K562 (cell line): ENCODE measurements around the gene TRIM68. TPM values are rescaled to one million over a fixed set of nuclear protein-coding genes. Genes with fewer than 3 reads are reported as not detected.
A peak's percentile ranks its signal among the peaks of the same experiment; 100 is the strongest.

Experiments
- ATF4 ChIP-seq: fragments of 450-650 bp; formaldehyde crosslinking; IDR thresholded peaks from 2 replicates; pipeline ENCODE4 v1.4.0; 2022; ENCODE audit warnings: mild to moderate bottlenecking, moderate library complexity
- BRD4 ChIP-seq: fragments of 200-600 bp; sonication (generic); IDR thresholded peaks from 2 replicates; pipeline ENCODE4 v1.6.1; 2017; ENCODE audit warnings: inconsistent platforms
- CREB5 ChIP-seq: fragments of 250-450 bp; sonication (Bioruptor Pico); IDR thresholded peaks from 2 replicates; pipeline ENCODE4 v1.5.0; 2020; ENCODE audit warnings: mild to moderate bottlenecking
- HIVEP1 ChIP-seq: fragments of 250-450 bp; sonication (Bioruptor Pico); IDR thresholded peaks from 2 replicates; pipeline ENCODE4 v1.4.0; 2020; ENCODE audit warnings: mild to moderate bottlenecking
- HNRNPL ChIP-seq: fragments of 200-400 bp; formaldehyde crosslinking; IDR thresholded peaks from 2 replicates; pipeline ENCODE4 v1.6.1; 2017; ENCODE audit warnings: low read depth, mild to moderate bottlenecking, low read length
- MXD1 ChIP-seq: fragments of 250-450 bp; sonication (Bioruptor Pico); IDR thresholded peaks from 2 replicates; pipeline ENCODE4 v1.8.0; 2021; ENCODE audit warnings: borderline replicate concordance, mild to moderate bottlenecking, moderate library complexity; ENCODE audit not compliant: poor library complexity, severe bottlenecking
- PRMT5 ChIP-seq: sonication (generic); formaldehyde crosslinking; IDR thresholded peaks from 2 replicates; pipeline ENCODE4 v1.5.0; 2020; ENCODE audit warnings: missing genetic modification reagents
- RFX7 ChIP-seq: fragments of 250-450 bp; sonication (Bioruptor Pico); IDR thresholded peaks from 2 replicates; pipeline ENCODE4 v1.5.1; 2021; ENCODE audit warnings: mild to moderate bottlenecking
- SMARCC2 ChIP-seq: fragments of 450-650 bp; IDR thresholded peaks from 2 replicates; pipeline ENCODE4 v1.6.1; 2017; ENCODE audit warnings: antibody characterized with exemption, moderate library complexity, mild to moderate bottlenecking, low read depth
- SREBF2 ChIP-seq: sonication (generic); formaldehyde crosslinking; IDR thresholded peaks from 2 replicates; pipeline ENCODE4 v1.4.0; 2020; ENCODE audit warnings: mild to moderate bottlenecking, missing genetic modification reagents
- ZBTB34 ChIP-seq: fragments of 250-450 bp; sonication (Bioruptor Pico); IDR thresholded peaks from 2 replicates; pipeline ENCODE4 v1.8.0; 2021; ENCODE audit warnings: mild to moderate bottlenecking, moderate library complexity
- ZNF212 ChIP-seq: fragments of 450-650 bp; formaldehyde crosslinking; IDR thresholded peaks from 2 replicates; pipeline ENCODE4 v1.4.0; 2020; ENCODE audit warnings: mild to moderate bottlenecking
- ZNF586 ChIP-seq: fragments of 450-650 bp; formaldehyde crosslinking; conservative IDR thresholded peaks from 2 replicates; pipeline ENCODE4 v1.4.0; 2020; ENCODE audit warnings: mild to moderate bottlenecking, moderate library complexity
- ZNF707 ChIP-seq: fragments of 250-450 bp; sonication (Bioruptor Pico); conservative IDR thresholded peaks from 2 replicates; pipeline ENCODE4 v1.8.0; 2022; ENCODE audit warnings: inconsistent platforms, mild to moderate bottlenecking, moderate library complexity
- polyA plus RNA-seq, 8 experiments: library from polyadenylated mRNA; depleted of rRNA in 4 of 8; stranded (reverse) in 5 of 8; unstranded in 3 of 8; fragments of >200 nt; fragmentation: Nextera tagmentation in 2 of 8; fragmentation: Illumina TruSeq in 1 of 8; extraction: Ambion mirVana in 2 of 8; extraction: Trizol in 1 of 8; gene quantifications; 2 replicates each; pipeline versions ENCODE4 v1.2.1 to v1.2.3, GENCODE V29; 2011 to 2014; ENCODE audit warnings: inconsistent platforms in 1 of 8, missing spikeins in 1 of 8
- total RNA-seq, 7 experiments: library from RNA; depleted of rRNA in 6 of 7; stranded (reverse); fragments of >200 nt in 6 of 7; fragmentation: Illumina TruSeq in 2 of 7; extraction: Trizol in 2 of 7; gene quantifications; 2 replicates each; pipeline versions ENCODE4 v1.2.1 to v1.2.3, GENCODE V29; 2011 to 2021; ENCODE audit warnings: low replicate concordance in 1 of 7
- TF ChIP-seq, protein P1 (sequence below): fragments of 450-650 bp; IDR thresholded peaks from 2 replicates; pipeline ENCODE4 v1.6.1; 2018; ENCODE audit not compliant: partially characterized antibody
- TF ChIP-seq, protein P2 (sequence below): IDR thresholded peaks from 2 replicates; pipeline ENCODE4 v1.6.1; 2011; ENCODE audit warnings: borderline replicate concordance, low read depth, mild to moderate bottlenecking, moderate library complexity, low read length; ENCODE audit not compliant: insufficient read depth, poor library complexity, severe bottlenecking

The TRIM68 gene
- total and polyA plus RNA-seq, 9 of the 15 experiments (the other 6 are each of a cell fraction or from before 2014, with no cell fraction given), result 5.2 to 10.9 (median 7.9) TPM

DNA sequence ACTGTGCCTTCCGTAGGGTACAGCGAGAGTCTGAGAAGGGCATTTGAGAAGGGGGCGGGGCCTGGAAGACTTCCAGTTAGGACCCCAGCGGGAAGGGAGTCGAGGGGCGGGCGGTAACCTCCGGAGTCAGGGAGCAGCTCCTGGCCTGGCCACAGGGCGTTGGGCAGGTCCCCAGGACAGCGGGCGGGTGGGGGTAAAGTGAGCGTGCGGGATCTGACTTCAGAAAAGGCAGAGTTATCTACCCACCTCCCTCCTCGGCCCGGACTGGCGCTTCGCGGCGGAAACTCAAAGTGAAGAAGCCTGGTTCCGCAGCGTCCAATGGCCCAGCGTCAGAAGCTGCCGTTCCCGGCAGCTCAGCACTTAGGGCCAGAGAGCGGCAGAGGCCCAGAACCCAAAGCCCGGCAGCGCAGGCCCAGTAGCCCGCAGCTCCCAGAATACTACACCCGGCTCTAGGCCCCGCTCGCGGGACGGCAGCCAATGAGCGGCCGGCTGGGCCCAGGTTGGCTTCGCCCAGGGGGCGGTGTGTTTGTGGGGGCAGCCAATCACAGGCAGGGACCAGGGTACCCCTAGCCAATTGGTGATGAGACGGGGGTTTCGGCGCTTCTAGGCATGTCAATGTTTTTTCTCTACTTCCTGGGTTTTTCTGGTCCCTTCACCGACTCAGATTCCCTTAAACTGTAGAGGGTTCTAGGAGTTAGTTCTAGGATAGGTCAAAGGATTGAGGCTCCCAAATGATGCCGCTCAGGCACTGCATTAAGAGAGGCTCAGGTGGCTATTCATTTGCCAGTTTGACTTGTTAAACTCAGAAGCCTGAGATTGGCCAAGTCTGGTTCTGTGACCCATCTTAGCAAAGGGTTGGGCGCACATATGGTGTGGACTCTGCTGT is at the start of gene TRIM68 (continued):
- TF ChIP-seq, protein P1, sequence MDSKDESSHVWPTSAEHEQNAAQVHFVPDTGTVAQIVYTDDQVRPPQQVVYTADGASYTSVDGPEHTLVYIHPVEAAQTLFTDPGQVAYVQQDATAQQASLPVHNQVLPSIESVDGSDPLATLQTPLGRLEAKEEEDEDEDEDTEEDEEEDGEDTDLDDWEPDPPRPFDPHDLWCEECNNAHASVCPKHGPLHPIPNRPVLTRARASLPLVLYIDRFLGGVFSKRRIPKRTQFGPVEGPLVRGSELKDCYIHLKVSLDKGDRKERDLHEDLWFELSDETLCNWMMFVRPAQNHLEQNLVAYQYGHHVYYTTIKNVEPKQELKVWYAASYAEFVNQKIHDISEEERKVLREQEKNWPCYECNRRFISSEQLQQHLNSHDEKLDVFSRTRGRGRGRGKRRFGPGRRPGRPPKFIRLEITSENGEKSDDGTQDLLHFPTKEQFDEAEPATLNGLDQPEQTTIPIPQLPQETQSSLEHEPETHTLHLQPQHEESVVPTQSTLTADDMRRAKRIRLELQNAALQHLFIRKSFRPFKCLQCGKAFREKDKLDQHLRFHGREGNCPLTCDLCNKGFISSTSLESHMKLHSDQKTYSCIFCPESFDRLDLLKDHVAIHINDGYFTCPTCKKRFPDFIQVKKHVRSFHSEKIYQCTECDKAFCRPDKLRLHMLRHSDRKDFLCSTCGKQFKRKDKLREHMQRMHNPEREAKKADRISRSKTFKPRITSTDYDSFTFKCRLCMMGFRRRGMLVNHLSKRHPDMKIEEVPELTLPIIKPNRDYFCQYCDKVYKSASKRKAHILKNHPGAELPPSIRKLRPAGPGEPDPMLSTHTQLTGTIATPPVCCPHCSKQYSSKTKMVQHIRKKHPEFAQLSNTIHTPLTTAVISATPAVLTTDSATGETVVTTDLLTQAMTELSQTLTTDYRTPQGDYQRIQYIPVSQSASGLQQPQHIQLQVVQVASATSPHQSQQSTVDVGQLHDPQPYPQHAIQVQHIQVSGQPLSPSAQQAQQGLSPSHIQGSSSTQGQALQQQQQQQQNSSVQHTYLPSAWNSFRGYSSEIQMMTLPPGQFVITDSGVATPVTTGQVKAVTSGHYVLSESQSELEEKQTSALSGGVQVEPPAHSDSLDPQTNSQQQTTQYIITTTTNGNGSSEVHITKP, result peak; percentile 48
- TF ChIP-seq BRD4, result no peak
- no peak for TF ChIP-seq RFX7 (CRISPR knock-in tag)
- no peak for TF ChIP-seq HIVEP1 (CRISPR knock-in tag)
- TF ChIP-seq ZBTB34 (CRISPR knock-in tag), result no peak
- no peak for TF ChIP-seq HNRNPL
- TF ChIP-seq ZNF586 (CRISPR knock-in tag), result no peak
- TF ChIP-seq ZNF707, result no peak
- TF ChIP-seq ZNF212 (CRISPR knock-in tag), result 0 out of 2 replicates have a peak, but pooled peaks have one; percentile 9
- TF ChIP-seq PRMT5 (CRISPR knock-in tag), result no peak
- TF ChIP-seq ATF4 (CRISPR knock-in tag), result no peak
- no peak for TF ChIP-seq SREBF2 (CRISPR knock-in tag)
- TF ChIP-seq, protein P2, sequence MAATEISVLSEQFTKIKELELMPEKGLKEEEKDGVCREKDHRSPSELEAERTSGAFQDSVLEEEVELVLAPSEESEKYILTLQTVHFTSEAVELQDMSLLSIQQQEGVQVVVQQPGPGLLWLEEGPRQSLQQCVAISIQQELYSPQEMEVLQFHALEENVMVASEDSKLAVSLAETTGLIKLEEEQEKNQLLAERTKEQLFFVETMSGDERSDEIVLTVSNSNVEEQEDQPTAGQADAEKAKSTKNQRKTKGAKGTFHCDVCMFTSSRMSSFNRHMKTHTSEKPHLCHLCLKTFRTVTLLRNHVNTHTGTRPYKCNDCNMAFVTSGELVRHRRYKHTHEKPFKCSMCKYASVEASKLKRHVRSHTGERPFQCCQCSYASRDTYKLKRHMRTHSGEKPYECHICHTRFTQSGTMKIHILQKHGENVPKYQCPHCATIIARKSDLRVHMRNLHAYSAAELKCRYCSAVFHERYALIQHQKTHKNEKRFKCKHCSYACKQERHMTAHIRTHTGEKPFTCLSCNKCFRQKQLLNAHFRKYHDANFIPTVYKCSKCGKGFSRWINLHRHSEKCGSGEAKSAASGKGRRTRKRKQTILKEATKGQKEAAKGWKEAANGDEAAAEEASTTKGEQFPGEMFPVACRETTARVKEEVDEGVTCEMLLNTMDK, result peak; percentile 6
- TF ChIP-seq SMARCC2, result no peak
- no peak for TF ChIP-seq CREB5 (CRISPR knock-in tag)
- no peak for TF ChIP-seq MXD1
